HCT116 (cell line): ENCODE measurements around the gene ADAT3. TPM values are rescaled to one million over a fixed set of nuclear protein-coding genes. Genes with fewer than 3 reads are reported as not detected.

ENCODE experiments used
- ATAC-seq: fragments of 200-7000 bp; cut with Tn5 transposase; 2 replicates; pipeline ENCODE4 v1.9.1; 2020; ENCODE audit warnings: mild to moderate bottlenecking, moderate library complexity
- BruUV-seq: library from RNA; stranded (reverse); fragments of 400-500 nt; replicated peaks from 2 replicates; lab custom pipeline; 2021; lab: Mats Ljungman, UMichigan
- CTCF ChIA-PET: fragments of 300-600 bp; sonication (Branson Sonifier 250); formaldehyde crosslinking; loops from one replicate; lab custom pipeline; 2021; ENCODE audit warnings: antibody characterized with exemption; lab: Charles Lee
- POLR2A ChIA-PET: fragments of 300-600, 350-600 bp; sonication (Branson Sonifier 250); formaldehyde crosslinking; loops from one replicate; lab custom pipeline; 2021; ENCODE audit warnings: antibody characterized with exemption; lab: Charles Lee
- RAD21 ChIA-PET, 2 experiments: fragments of 300-600 bp; sonication (Branson Sonifier 250); formaldehyde crosslinking; loops; one replicate each; lab custom pipeline; 2023; ENCODE audit warnings: low total read pairs in 2 of 2; ENCODE audit not compliant: uncharacterized antibody in 2 of 2, unreplicated experiment in 2 of 2, low non-redundant PET in 1 of 2; lab: Charles Lee
- DNase-seq: peaks from one replicate; pipeline ENCODE4 v3.0.0-alpha.2; 2010; ENCODE audit warnings: low read depth, low spot score
- H2AFZ ChIP-seq: fragments of 200-600 bp; shearing (Covaris generic), sonication (generic); 2 replicates; pipeline ENCODE4 v1.6.1; 2017; ENCODE audit warnings: low read depth, mixed run types, mixed read lengths, antibody characterized with exemption, low read length; ENCODE audit not compliant: poor library complexity, severe bottlenecking
- H3K27ac ChIP-seq: 2 replicates; pipeline ENCODE4 v1.5.1; 2012; ENCODE audit warnings: low read depth, low read length
- H3K27me3 ChIP-seq: fragments of 200-600 bp; sonication (generic); 2 replicates; pipeline ENCODE4 v1.6.1; 2016; ENCODE audit warnings: mixed run types, low read length, mixed read lengths; ENCODE audit not compliant: insufficient read depth
- H3K36me3 ChIP-seq, 2 experiments: fragments of 200-500 bp in 1 of 2; fragments of 200-600 bp in 1 of 2; sonication (Bioruptor generic) in 1 of 2; sonication (generic) in 1 of 2; 2 replicates each; pipeline versions ENCODE4 v1.5.1 to v1.6.1; 2014 to 2016; ENCODE audit warnings: low read length in 2 of 2, inconsistent platforms in 1 of 2, mixed read lengths in 1 of 2, mixed run types in 1 of 2; ENCODE audit not compliant: insufficient read depth in 2 of 2, control insufficient read depth in 1 of 2
- H3K4me1 ChIP-seq, 2 experiments: fragments of 200-600 bp in 1 of 2; sonication (generic) in 1 of 2; 2 replicates each; pipeline versions ENCODE4 v1.5.1 to v1.6.1; 2012 to 2017; ENCODE audit warnings: low read length in 2 of 2, inconsistent platforms in 1 of 2, mild to moderate bottlenecking in 1 of 2, mixed read lengths in 1 of 2, mixed run types in 1 of 2, moderate library complexity in 1 of 2; ENCODE audit not compliant: insufficient read depth in 2 of 2, control insufficient read depth in 1 of 2
- H3K4me2 ChIP-seq: fragments of 200-600 bp; sonication (generic); 2 replicates; pipeline ENCODE4 v1.6.1; 2017; ENCODE audit warnings: mixed run types, low read length, mixed read lengths
- H3K4me3 ChIP-seq, 2 experiments: fragments of 200-600 bp in 1 of 2; sonication (generic) in 1 of 2; replicated peaks in 1 of 2; 2 replicates each; pipeline ENCODE4 v1.5.1; 2011 to 2016; ENCODE audit warnings: low read length in 2 of 2, control low read depth in 1 of 2, low read depth in 1 of 2, mild to moderate bottlenecking in 1 of 2, mixed read lengths in 1 of 2, mixed run types in 1 of 2
- H3K79me2 ChIP-seq: fragments of 200-600 bp; sonication (generic); 2 replicates; pipeline ENCODE4 v1.6.1; 2017; ENCODE audit warnings: mild to moderate bottlenecking, mixed run types, low read length, moderate library complexity, mixed read lengths; ENCODE audit not compliant: insufficient read depth
- H3K9ac ChIP-seq: fragments of 200-600 bp; sonication (generic); 2 replicates; pipeline ENCODE4 v1.6.1; 2016; ENCODE audit warnings: low read length, mixed read lengths
- H3K9me2 ChIP-seq: fragments of 200-600 bp; sonication (generic), shearing (Covaris generic); 2 replicates; pipeline ENCODE4 v1.6.1; 2017; ENCODE audit warnings: mixed run types, mild to moderate bottlenecking, moderate library complexity; ENCODE audit not compliant: insufficient read depth
- H3K9me3 ChIP-seq, 2 experiments: fragments of 200-500 bp in 1 of 2; fragments of 200-600 bp in 1 of 2; sonication (Bioruptor generic) in 1 of 2; sonication (generic) in 1 of 2; 2 replicates each; pipeline ENCODE4 v1.6.1; 2014 to 2017; ENCODE audit warnings: low read length in 2 of 2, mixed read lengths in 2 of 2, inconsistent platforms in 1 of 2, low read depth in 1 of 2, mild to moderate bottlenecking in 1 of 2, mixed run types in 1 of 2, moderate library complexity in 1 of 2; ENCODE audit not compliant: control insufficient read depth in 1 of 2, insufficient read depth in 1 of 2
- H4K20me1 ChIP-seq: fragments of 200-600 bp; sonication (generic), shearing (Covaris generic); 2 replicates; pipeline ENCODE4 v1.6.1; 2017; ENCODE audit warnings: mixed run types, mild to moderate bottlenecking, moderate library complexity; ENCODE audit not compliant: insufficient read depth
- CEBPB ChIP-seq: IDR thresholded peaks from 2 replicates; pipeline ENCODE4 v1.6.1; 2012; ENCODE audit warnings: low read depth
- EGR1 ChIP-seq: IDR thresholded peaks from 2 replicates; pipeline ENCODE4 v1.6.1; 2012; ENCODE audit warnings: low read depth
- ELF1 ChIP-seq: IDR thresholded peaks from 2 replicates; pipeline ENCODE4 v1.6.1; 2012; ENCODE audit warnings: low read depth, borderline replicate concordance
- FOSL1 ChIP-seq: IDR thresholded peaks from 2 replicates; pipeline ENCODE4 v1.6.1; 2012; ENCODE audit warnings: low read depth
- POLR2A ChIP-seq: IDR thresholded peaks from 2 replicates; pipeline ENCODE4 v1.7.0; 2011; ENCODE audit warnings: borderline replicate concordance; ENCODE audit not compliant: insufficient read depth, insufficient read length; ENCODE audit errors: extremely low read depth
- POLR2AphosphoS5 ChIP-seq: IDR thresholded peaks from 2 replicates; pipeline ENCODE4 v1.6.1; 2011; ENCODE audit warnings: mild to moderate bottlenecking, low read depth, low read length, moderate library complexity
- RAD21 ChIP-seq: IDR thresholded peaks from 2 replicates; pipeline ENCODE4 v1.6.1; 2012; ENCODE audit warnings: low read depth, mild to moderate bottlenecking
- SIN3A ChIP-seq: IDR thresholded peaks from 2 replicates; pipeline ENCODE4 v1.6.1; 2012; ENCODE audit warnings: low read depth
- SP1 ChIP-seq: IDR thresholded peaks from 2 replicates; pipeline ENCODE4 v1.6.1; 2012; ENCODE audit warnings: low read depth
- SRF ChIP-seq: IDR thresholded peaks from 2 replicates; pipeline ENCODE4 v1.6.1; 2012; ENCODE audit warnings: low read depth
- ZNF274 ChIP-seq: fragments of 200-500 bp; sonication (Bioruptor generic); IDR thresholded peaks from 2 replicates; pipeline ENCODE4 v1.6.1; 2014; ENCODE audit warnings: mild to moderate bottlenecking, low read depth, low read length, inconsistent platforms
- intact Hi-C: fragments of 100-400 bp; cut with micrococcal nuclease; formaldehyde crosslinking; loops from 2 replicates; pipeline ENCODE4 v1.10.0; 2022
- total RNA-seq: library from RNA; stranded (reverse); gene quantifications from one replicate; pipeline ENCODE4 v1.2.1, GENCODE V29; 2021; ENCODE audit not compliant: unreplicated experiment
- TF ChIP-seq, protein P1 (sequence below): IDR thresholded peaks from 2 replicates; pipeline ENCODE4 v1.6.1; 2012

The ADAT3 gene
- total RNA-seq, 1 experiment from 2014 or later, result 15.9 TPM

DNA sequence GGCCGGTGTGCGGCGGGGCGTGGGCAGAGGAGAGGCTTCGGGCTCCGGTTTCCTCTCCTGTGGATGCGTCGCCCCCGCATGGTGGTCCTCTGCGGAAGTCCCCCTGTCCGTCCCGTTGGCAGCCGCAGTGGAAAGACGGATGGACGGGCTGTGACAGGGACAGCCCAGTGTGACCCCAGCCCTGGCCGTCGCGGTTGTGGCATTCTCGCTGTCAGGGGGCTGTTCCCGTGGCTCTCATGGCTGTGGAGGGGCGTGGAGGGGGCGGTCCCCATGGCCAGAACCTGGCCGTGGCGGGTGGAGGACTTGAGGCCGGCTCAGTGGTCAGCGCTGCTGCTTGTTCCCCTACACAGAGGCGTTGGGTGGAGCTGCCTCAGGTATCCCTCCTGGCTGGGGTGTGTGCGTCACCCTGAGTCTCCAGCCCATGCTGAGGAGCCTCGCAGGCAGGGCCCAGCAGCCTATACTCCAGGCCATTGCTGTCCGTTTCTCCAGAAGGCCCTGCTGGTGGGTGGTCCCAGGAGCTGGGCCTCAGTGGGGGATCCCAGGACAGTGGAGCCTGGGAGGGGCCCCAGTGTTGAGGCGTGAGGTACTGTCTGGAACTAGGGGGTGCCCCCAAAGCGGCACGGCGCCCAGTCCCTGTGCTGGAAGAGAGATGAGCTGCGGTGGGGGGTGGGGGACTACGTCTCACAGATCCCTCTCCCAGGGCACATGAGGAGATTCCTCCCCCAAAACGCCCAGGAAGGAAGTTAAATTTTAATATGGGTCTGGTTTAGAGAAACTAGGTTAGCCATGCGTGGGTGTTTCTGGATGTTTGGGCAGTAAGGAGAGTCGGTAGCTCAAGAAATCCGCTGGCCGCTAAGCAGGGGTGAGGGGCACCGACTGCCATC is 56.0 kb downstream of the ADAT3 start:
- H3K4me3 ChIP-seq, result no peak overlapping the region
- H3K27me3 ChIP-seq, result no peaks in the 10 kb centered on the region
- no peak overlapping the region for H2AFZ ChIP-seq
- BruUV-seq, result no TSS peak
- H3K9me3 ChIP-seq, result no peaks in the 10 kb centered on the region
- H3K27ac ChIP-seq, result no peak overlapping the region
- H3K4me2 ChIP-seq, result no peak overlapping the region
- no peaks in the 10 kb centered on the region for H3K4me1 ChIP-seq
- ATAC-seq (no peak), DNase-seq (no peak)
- POLR2A ChIA-PET, result no interaction called here
- H3K9me2 ChIP-seq, result no peaks in the 10 kb centered on the region
- intact Hi-C loops, result no loop called here
- H4K20me1 ChIP-seq, result no peaks in the 10 kb centered on the region
- H3K36me3 ChIP-seq, result peaks cover 0 to 3% of the 10 kb centered on the region in 2 experiments; a peak in 1 of 4 replicates
- peaks cover 71% of the 10 kb centered on the region for H3K79me2 ChIP-seq
- CTCF ChIA-PET, result interaction anchor here (0.6 kb wide), 1 partner anchor 23 kb away, joined by 4 read pairs; no protein-coding TSS in a partner anchor
- TF ChIP-seq RAD21 (no peak), SRF (no peak), ELF1 (no peak), POLR2AphosphoS5 (no peak), EGR1 (no peak), SIN3A (no peak), CEBPB (no peak), FOSL1 (no peak), POLR2A (no peak), SP1 (no peak), ZNF274 (no peak)
- TF ChIP-seq, protein P1, sequence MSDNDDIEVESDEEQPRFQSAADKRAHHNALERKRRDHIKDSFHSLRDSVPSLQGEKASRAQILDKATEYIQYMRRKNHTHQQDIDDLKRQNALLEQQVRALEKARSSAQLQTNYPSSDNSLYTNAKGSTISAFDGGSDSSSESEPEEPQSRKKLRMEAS, result no peak
- RAD21 ChIA-PET, result no interaction called here
- H3K9ac ChIP-seq, result no peak overlapping the region
